Measurements from ENCODE around the gene MYH10. TPM values are rescaled to one million over a fixed set of nuclear protein-coding genes. Genes with fewer than 3 reads are reported as not detected.

Gene MYH10
- total RNA-seq, 1 experiment from 2014 or later = 251 TPM

GRCh38 chr17:8499171-8499570 is 131.4 kb downstream of the MYH10 start:
- Histone ChIP-seq H2BK12ac (ENCODE audit: insufficient read length, low read depth, low read length) (no peak overlapping the region), H3K79me1 (ENCODE audit: insufficient read depth, low read depth, low read length, poor library complexity, severe bottlenecking) (no peaks in the 10 kb centered on the region), H4K20me1 (ENCODE audit: control insufficient read depth, insufficient read depth, insufficient read length) (no peaks in the 10 kb centered on the region), H3K4me1 (ENCODE audit: insufficient read depth, low read length) (no peaks in the 10 kb centered on the region), H2BK120ac (ENCODE audit: low read depth, low read length, poor library complexity, severe bottlenecking) (no peak overlapping the region), H3K56ac (ENCODE audit: insufficient read length, low read depth, low read length) (no peak overlapping the region), H3K23me2 (ENCODE audit: insufficient read length, low read depth, low read length, poor library complexity, severe bottlenecking) (no peaks in the 10 kb centered on the region), H4K91ac (ENCODE audit: insufficient read length, low read depth, low read length) (no peak overlapping the region), H3K27ac (ENCODE audit: insufficient read length, low read depth, low read length) (no peak overlapping the region), H4K5ac (ENCODE audit: insufficient read length, low read depth, low read length) (no peak overlapping the region), H2AK5ac (ENCODE audit: insufficient read length, low read length) (no peak overlapping the region), H3K27me3 (ENCODE audit: insufficient read depth, low read length) (no peaks in the 10 kb centered on the region), H3K9ac (ENCODE audit: extremely low read depth, insufficient read length, low read length) (no peak overlapping the region), H2BK15ac (ENCODE audit: low read depth, low read length) (no peak overlapping the region), H2BK20ac (ENCODE audit: low read depth, low read length, poor library complexity, severe bottlenecking) (no peak overlapping the region), H3T11ph (ENCODE audit: low read length) (no peak overlapping the region), H3K23ac (ENCODE audit: insufficient read length, low read depth, low read length) (no peak overlapping the region), H2BK5ac (ENCODE audit: insufficient read length, low read length) (no peak overlapping the region), H3K4me2 (ENCODE audit: insufficient read depth, insufficient read length, low read length) (no peak overlapping the region), H3K4ac (ENCODE audit: low read depth, low read length) (no peak overlapping the region), H4K8ac (replicated peaks; ENCODE audit: insufficient read length, low read depth, low read length) (no peak overlapping the region), H2AFZ (ENCODE audit: low read length) (no peak overlapping the region), H3K18ac (ENCODE audit: insufficient read length, low read depth, low read length) (no peak overlapping the region), H3K9me3 (ENCODE audit: control insufficient read depth, low read depth, low read length) (no peaks in the 10 kb centered on the region), H3K14ac (ENCODE audit: insufficient read depth, low read length) (no peak overlapping the region), H3K79me2 (ENCODE audit: insufficient read depth, low read length) (no peaks in the 10 kb centered on the region)
- Mint-ChIP-seq H3K36me3 (ENCODE audit: insufficient read depth in 1 of 3, low read depth in 3 of 3) (peaks cover 38 to 94% (median 86%) of the 10 kb centered on the region in 3 experiments; a peak in 6 of 7 replicates), H3K9me3 (no peaks in the 10 kb centered on the region), H3K4me3 (no peak overlapping the region), H3K27me3 (ENCODE audit: low read depth) (no peaks in the 10 kb centered on the region), H3K27ac (no peak overlapping the region; a peak in 1 of 7 replicates), H3K4me1 (no peaks in the 10 kb centered on the region)
- TF ChIP-seq CTCF (conservative IDR thresholded peaks at IDR 0.05) = no peak
- WGBS (ENCODE audit: extremely low coverage, insufficient read length, low lambda C conversion rate) = no CpG with 5 or more reads among the region's 9 CpGs
- no peak for DNase-seq
